ENCODE data around the gene TRAPPC12. TPM values are rescaled to one million over a fixed set of nuclear protein-coding genes. Genes with fewer than 3 reads are reported as not detected.
"Not testable (repeated sequence)": the region's sequence is repeated elsewhere in the genome, so short reads cannot be mapped to it uniquely, and the experiment has no call there.

Gene TRAPPC12
- total RNA-seq, 1 experiment from 2014 or later, result 69.1 TPM

DNA sequence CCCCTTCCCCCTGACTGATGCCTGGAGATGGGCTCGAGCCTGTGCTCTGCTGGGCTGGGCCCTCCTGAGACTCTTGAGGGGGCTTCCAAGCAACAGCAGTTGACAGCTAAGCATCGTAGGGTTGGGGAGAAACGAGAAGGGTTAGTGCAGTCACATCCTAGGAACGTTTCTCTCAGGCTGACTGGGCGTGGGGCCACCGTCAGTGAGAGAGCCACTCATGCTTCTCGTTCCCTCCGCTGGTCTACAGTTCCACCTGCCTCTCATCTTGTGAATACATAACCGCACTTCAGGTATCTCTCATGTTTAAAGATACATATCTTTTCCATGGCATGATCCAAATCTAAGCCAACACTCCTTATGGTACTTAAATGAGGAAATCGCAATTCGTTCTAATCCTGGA is 66.4 kb downstream of the TRAPPC12 start:
- H3K9me3 ChIP-seq (ENCODE audit: low read length), result no peaks in the 10 kb centered on the region
- no peaks in the 10 kb centered on the region for H4K20me1 ChIP-seq (ENCODE audit: insufficient read depth, low read depth, low read length)
- no peaks in the 10 kb centered on the region for H3K9me2 ChIP-seq (replicated peaks; ENCODE audit: insufficient read depth, low read length)
- H3K27me3 ChIP-seq (ENCODE audit: low read length), result no peaks in the 10 kb centered on the region
- H3K4me1 ChIP-seq (ENCODE audit: low read length), result no peaks in the 10 kb centered on the region
- no peak overlapping the region for H3K4me2 ChIP-seq (ENCODE audit: low read depth, low read length, poor library complexity, severe bottlenecking)
- no peak for DNase-seq
- peaks cover 29% of the 10 kb centered on the region for H3K36me3 ChIP-seq (ENCODE audit: insufficient read depth, low read length)
- H3K27ac ChIP-seq (ENCODE audit: low read length), result no peak overlapping the region
- H2AFZ ChIP-seq (ENCODE audit: low read length), result no peak overlapping the region
- H3K79me2 ChIP-seq (ENCODE audit: low read length), result peaks cover 16% of the 10 kb centered on the region
- no peak overlapping the region for H3K4me3 ChIP-seq (ENCODE audit: low read length)
- H3K9ac ChIP-seq (ENCODE audit: low read length), result no peak overlapping the region

DNA sequence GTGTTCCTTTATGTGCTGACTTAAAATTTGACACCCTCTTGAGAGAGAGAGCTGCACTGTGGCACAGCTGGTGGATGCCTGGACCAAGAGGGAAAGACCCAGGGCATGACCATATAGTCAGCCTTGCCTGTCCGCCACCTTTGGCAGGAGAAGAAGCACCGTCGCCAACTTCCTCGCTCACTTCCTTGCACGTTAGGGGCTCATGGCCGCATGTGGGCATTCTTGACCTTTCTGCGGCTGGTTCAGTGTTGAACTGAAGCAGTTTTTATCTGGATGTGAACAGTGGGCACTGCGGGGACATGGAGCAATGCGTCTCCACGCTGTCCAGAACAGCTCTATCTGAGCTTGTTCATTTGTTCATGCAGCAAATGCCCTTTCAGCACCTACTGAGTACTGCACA is 66.9 kb downstream of the TRAPPC12 start:
- H3K79me2 ChIP-seq (ENCODE audit: low read length), result peaks cover 12% of the 10 kb centered on the region
- H2AFZ ChIP-seq (ENCODE audit: low read length), result no peak overlapping the region
- H3K36me3 ChIP-seq (ENCODE audit: insufficient read depth, low read length), result peaks cover 29% of the 10 kb centered on the region

DNA sequence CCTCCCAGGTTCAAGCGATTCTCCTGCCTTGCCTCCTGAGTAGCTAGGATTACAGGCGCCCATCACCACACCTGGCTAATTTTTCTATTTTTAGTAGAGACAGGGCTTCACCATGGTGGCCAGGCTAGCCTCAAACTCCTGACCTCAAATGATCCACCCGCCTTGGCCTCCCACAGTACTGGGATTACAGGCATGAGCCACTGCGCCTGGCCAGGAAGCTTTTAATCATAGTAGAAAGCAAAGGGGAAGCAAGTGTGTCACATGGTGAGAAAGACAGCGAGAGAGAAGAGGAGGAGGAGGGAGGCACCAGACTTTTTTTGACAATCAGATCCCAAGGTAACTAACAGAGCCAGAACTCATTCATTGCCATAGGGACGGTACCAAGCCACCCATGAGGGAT is 67.7 kb downstream of the TRAPPC12 start:
- H3K27ac ChIP-seq (ENCODE audit: low read length); H3K4me1 ChIP-seq (ENCODE audit: low read length); H3K9ac ChIP-seq (ENCODE audit: low read length); H3K9me2 ChIP-seq (replicated peaks; ENCODE audit: insufficient read depth, low read length); H4K20me1 ChIP-seq (ENCODE audit: insufficient read depth, low read depth, low read length); H3K79me2 ChIP-seq (ENCODE audit: low read length); H3K9me3 ChIP-seq (ENCODE audit: low read length); H3K4me3 ChIP-seq (ENCODE audit: low read length); H3K4me2 ChIP-seq (ENCODE audit: low read depth, low read length, poor library complexity, severe bottlenecking); H3K27me3 ChIP-seq (ENCODE audit: low read length); H2AFZ ChIP-seq (ENCODE audit: low read length); DNase-seq: not testable (repeated sequence)
- peaks cover 29% of the 10 kb centered on the region for H3K36me3 ChIP-seq (ENCODE audit: insufficient read depth, low read length)

More for the DNA sequence above, 66.9 kb downstream of the TRAPPC12 start:
- Histone ChIP-seq H3K9ac (ENCODE audit: low read length) (no peak overlapping the region), H3K4me3 (ENCODE audit: low read length) (no peak overlapping the region), H3K9me2 (replicated peaks; ENCODE audit: insufficient read depth, low read length) (no peaks in the 10 kb centered on the region), H3K4me1 (ENCODE audit: low read length) (no peaks in the 10 kb centered on the region), H3K27ac (ENCODE audit: low read length) (no peak overlapping the region), H4K20me1 (ENCODE audit: insufficient read depth, low read depth, low read length) (no peaks in the 10 kb centered on the region), H3K9me3 (ENCODE audit: low read length) (no peaks in the 10 kb centered on the region), H3K27me3 (ENCODE audit: low read length) (no peaks in the 10 kb centered on the region), H3K4me2 (ENCODE audit: low read depth, low read length, poor library complexity, severe bottlenecking) (no peak overlapping the region)
- DNase-seq, result no peak

DNA sequence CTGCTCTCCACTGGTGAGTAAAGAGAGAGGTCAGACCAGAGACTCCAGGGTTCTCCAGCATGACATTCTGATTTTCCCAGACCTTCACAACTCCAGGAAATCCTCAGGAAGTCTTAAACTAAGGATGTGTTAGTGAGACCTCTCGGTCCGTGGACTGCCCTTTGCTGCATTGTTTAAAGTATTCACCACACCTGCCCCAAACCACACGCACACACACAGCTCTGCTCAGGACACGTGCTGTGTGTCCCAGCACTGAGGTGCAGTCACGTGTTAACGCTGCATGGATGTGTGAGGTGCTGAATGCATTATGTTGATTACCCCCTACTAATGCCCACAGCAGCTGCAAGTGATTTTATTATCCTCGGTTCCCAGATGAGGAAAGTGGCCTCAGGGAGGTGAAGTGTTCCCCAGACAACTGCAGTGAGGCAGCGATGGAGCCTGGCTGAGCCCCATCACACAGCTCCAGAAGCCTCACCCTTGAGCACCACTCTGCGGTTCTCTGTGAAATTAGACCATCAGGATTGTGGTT is 68.4 kb downstream of the TRAPPC12 start:
- H3K27ac ChIP-seq (ENCODE audit: low read length), result no peak overlapping the region
- no peaks in the 10 kb centered on the region for H3K9me2 ChIP-seq (replicated peaks; ENCODE audit: insufficient read depth, low read length)
- DNase-seq, result no peak
- H3K79me2 ChIP-seq (ENCODE audit: low read length), result no peaks in the 10 kb centered on the region
- H3K4me3 ChIP-seq (ENCODE audit: low read length), result no peak overlapping the region
- no peak overlapping the region for H3K9ac ChIP-seq (ENCODE audit: low read length)
- H3K9me3 ChIP-seq (ENCODE audit: low read length), result no peaks in the 10 kb centered on the region
- no peaks in the 10 kb centered on the region for H4K20me1 ChIP-seq (ENCODE audit: insufficient read depth, low read depth, low read length)
- no peak overlapping the region for H3K4me2 ChIP-seq (ENCODE audit: low read depth, low read length, poor library complexity, severe bottlenecking)
- peaks cover 29% of the 10 kb centered on the region for H3K36me3 ChIP-seq (ENCODE audit: insufficient read depth, low read length)
- H3K4me1 ChIP-seq (ENCODE audit: low read length), result no peaks in the 10 kb centered on the region
- no peaks in the 10 kb centered on the region for H3K27me3 ChIP-seq (ENCODE audit: low read length)
- H2AFZ ChIP-seq (ENCODE audit: low read length), result no peak overlapping the region

DNA sequence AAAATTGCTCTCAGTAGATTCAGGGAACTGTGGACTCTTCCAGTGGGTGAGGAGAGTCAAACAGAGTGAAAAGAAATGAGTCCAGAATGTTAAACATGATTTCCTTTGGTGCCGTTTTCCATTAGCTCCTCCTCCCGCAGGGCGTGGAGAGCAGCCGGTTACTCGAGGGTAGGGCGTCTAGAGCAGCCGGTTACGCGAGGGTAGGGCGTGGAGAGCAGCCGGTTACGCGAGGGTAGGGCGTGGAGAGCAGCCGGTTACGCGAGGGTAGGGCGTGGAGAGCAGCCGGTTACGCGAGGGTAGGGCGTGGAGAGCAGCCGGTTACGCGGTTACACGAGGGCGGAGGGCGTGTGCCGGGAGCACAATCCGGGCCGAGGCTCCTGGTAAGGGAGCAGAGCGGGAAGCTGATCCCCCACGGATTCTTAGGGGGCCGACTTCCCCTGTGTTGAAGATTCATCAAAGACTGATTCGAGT is 69.0 kb downstream of the TRAPPC12 start:
- not testable (repeated sequence) for H3K27me3 ChIP-seq (ENCODE audit: low read length); H4K20me1 ChIP-seq (ENCODE audit: insufficient read depth, low read depth, low read length); DNase-seq; H3K9ac ChIP-seq (ENCODE audit: low read length); H3K9me3 ChIP-seq (ENCODE audit: low read length); H3K4me1 ChIP-seq (ENCODE audit: low read length); H3K4me3 ChIP-seq (ENCODE audit: low read length); H3K9me2 ChIP-seq (replicated peaks; ENCODE audit: insufficient read depth, low read length); H2AFZ ChIP-seq (ENCODE audit: low read length); H3K4me2 ChIP-seq (ENCODE audit: low read depth, low read length, poor library complexity, severe bottlenecking); H3K79me2 ChIP-seq (ENCODE audit: low read length); H3K27ac ChIP-seq (ENCODE audit: low read length)
- peaks cover 29% of the 10 kb centered on the region for H3K36me3 ChIP-seq (ENCODE audit: insufficient read depth, low read length)

DNA sequence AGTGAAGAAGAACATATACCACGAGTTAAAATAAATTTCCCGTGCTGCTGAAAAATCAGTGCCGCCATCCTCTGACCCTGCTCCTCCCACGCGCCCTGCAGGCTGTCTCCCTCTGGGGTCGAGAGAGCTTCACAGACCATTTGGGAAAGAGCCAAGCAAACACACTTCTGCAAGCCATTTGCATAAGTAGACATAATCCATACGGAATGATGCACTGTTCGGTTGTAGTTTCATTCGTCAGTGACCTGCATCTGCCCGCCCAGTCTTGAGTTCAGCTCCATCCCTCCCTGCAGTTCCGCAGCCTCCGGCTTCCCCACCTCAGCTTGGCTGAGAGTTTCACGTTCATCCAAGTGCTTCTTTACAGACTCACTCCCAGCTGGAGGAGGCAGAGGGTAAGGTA is 69.6 kb downstream of the TRAPPC12 start:
- Histone ChIP-seq H3K36me3 (ENCODE audit: insufficient read depth, low read length) (peaks cover 27% of the 10 kb centered on the region), H3K79me2 (ENCODE audit: low read length) (no peaks in the 10 kb centered on the region), H2AFZ (ENCODE audit: low read length) (no peak overlapping the region), H3K9me3 (ENCODE audit: low read length) (no peaks in the 10 kb centered on the region), H3K4me2 (ENCODE audit: low read depth, low read length, poor library complexity, severe bottlenecking) (no peak overlapping the region), H3K9me2 (replicated peaks; ENCODE audit: insufficient read depth, low read length) (no peaks in the 10 kb centered on the region), H3K27me3 (ENCODE audit: low read length) (no peaks in the 10 kb centered on the region), H3K4me3 (ENCODE audit: low read length) (no peak overlapping the region), H3K4me1 (ENCODE audit: low read length) (no peaks in the 10 kb centered on the region), H3K9ac (ENCODE audit: low read length) (no peak overlapping the region), H4K20me1 (ENCODE audit: insufficient read depth, low read depth, low read length) (no peaks in the 10 kb centered on the region), H3K27ac (ENCODE audit: low read length) (no peak overlapping the region)
- DNase-seq, result no peak

DNA sequence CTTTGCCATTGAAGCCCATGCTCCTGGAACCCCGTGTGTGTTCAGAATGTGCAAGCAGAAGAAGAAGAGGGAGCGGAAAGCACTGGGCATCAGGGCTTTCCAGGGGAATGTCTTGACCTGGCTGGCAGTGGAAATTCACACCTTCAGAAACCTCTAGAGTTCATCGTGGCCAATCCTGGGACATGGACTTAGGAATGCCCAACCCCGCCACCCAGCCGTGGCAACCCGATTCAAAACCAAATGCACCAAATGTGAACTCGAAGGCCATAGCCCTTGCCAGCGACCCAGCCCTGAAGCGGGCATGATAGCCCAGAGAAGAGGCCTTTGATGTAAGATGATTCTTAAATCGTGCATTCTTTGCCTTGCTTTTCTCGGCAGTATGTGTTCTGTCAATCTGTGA is 70.4 kb downstream of the TRAPPC12 start:
- no peaks in the 10 kb centered on the region for H3K79me2 ChIP-seq (ENCODE audit: low read length)
- H3K4me3 ChIP-seq (ENCODE audit: low read length), result no peak overlapping the region
- no peaks in the 10 kb centered on the region for H4K20me1 ChIP-seq (ENCODE audit: insufficient read depth, low read depth, low read length)
- no peaks in the 10 kb centered on the region for H3K9me2 ChIP-seq (replicated peaks; ENCODE audit: insufficient read depth, low read length)
- DNase-seq, result no peak
- H3K9ac ChIP-seq (ENCODE audit: low read length), result no peak overlapping the region
- no peak overlapping the region for H3K27ac ChIP-seq (ENCODE audit: low read length)
- peaks cover 24% of the 10 kb centered on the region; the same call in 1 of the 2 replicates for H3K36me3 ChIP-seq (ENCODE audit: insufficient read depth, low read length)
- no peak overlapping the region for H2AFZ ChIP-seq (ENCODE audit: low read length)
- H3K27me3 ChIP-seq (ENCODE audit: low read length), result no peaks in the 10 kb centered on the region
- H3K9me3 ChIP-seq (ENCODE audit: low read length), result no peaks in the 10 kb centered on the region
- H3K4me2 ChIP-seq (ENCODE audit: low read depth, low read length, poor library complexity, severe bottlenecking), result no peak overlapping the region
- no peaks in the 10 kb centered on the region for H3K4me1 ChIP-seq (ENCODE audit: low read length)

DNA sequence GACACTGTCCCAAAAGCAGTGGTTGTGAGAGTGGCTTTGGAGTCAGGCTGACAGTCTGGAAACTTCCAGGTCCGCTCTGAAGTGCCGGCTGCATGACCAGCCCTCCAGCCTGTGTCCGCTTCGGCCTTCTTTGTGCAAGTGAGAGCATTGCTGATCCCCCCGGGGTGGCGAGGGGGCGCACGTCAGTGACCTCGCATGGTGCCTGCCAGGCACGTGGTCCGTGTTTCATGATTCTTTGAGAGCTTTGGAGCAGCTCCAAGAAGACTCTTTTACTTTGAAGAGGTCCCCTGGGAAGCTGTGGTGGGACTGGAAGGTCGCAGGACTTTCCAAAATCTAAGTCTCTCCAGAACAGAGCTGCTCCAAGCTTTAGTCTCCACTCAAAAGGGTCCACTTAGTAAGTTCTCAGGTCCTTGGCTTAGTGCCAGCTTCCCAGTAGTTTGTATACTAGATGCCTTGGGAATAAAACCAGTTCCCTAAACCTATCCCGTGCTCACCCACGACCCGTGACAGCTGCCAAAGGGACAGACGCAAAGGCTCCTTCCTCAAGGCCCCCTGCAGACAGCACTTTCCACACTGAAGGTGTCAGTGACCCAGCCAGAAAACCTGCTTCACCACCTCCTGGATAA is 71.0 kb downstream of the TRAPPC12 start:
- no peak overlapping the region for H3K9ac ChIP-seq (ENCODE audit: low read length)
- no peaks in the 10 kb centered on the region for H3K9me2 ChIP-seq (replicated peaks; ENCODE audit: insufficient read depth, low read length)
- H3K4me2 ChIP-seq (ENCODE audit: low read depth, low read length, poor library complexity, severe bottlenecking), result no peak overlapping the region
- H2AFZ ChIP-seq (ENCODE audit: low read length), result no peak overlapping the region
- no peak overlapping the region for H3K27ac ChIP-seq (ENCODE audit: low read length)
- no peaks in the 10 kb centered on the region for H3K27me3 ChIP-seq (ENCODE audit: low read length)
- H4K20me1 ChIP-seq (ENCODE audit: insufficient read depth, low read depth, low read length), result no peaks in the 10 kb centered on the region
- H3K36me3 ChIP-seq (ENCODE audit: insufficient read depth, low read length), result peaks cover 23% of the 10 kb centered on the region; the same call in 1 of the 2 replicates
- H3K79me2 ChIP-seq (ENCODE audit: low read length), result no peaks in the 10 kb centered on the region
- H3K9me3 ChIP-seq (ENCODE audit: low read length), result no peaks in the 10 kb centered on the region
- no peaks in the 10 kb centered on the region for H3K4me1 ChIP-seq (ENCODE audit: low read length)
- H3K4me3 ChIP-seq (ENCODE audit: low read length), result no peak overlapping the region
- no peak for DNase-seq

Data from Karpas-422 (cell line).